Liver (tissue), 9 donors: ENCODE data around the gene CBY2. TPM values are rescaled to one million over a fixed set of nuclear protein-coding genes. Genes with fewer than 3 reads are reported as not detected.

Experiments used
- DNase-seq: peaks from one replicate; pipeline ENCODE4 v3.0.0-alpha.2; 2017; ENCODE audit warnings: low spot score
- H3K27ac ChIP-seq, 2 donors: one replicate each; pipeline ENCODE4 v1.7.0; 2013; ENCODE audit warnings: inconsistent platforms in 2 of 2, low read length in 2 of 2, control low read depth in 1 of 2, low read depth in 1 of 2, mild to moderate bottlenecking in 1 of 2
- H3K27me3 ChIP-seq, 4 donors: one replicate each; pipeline versions ENCODE4 v1.6.1 to v1.7.0; 2013; ENCODE audit warnings: low read length in 3 of 4, inconsistent platforms in 1 of 4, mild to moderate bottlenecking in 1 of 4, moderate library complexity in 1 of 4; ENCODE audit not compliant: control insufficient read depth in 4 of 4, insufficient read depth in 4 of 4
- H3K36me3 ChIP-seq, 4 donors: one replicate each; pipeline versions ENCODE4 v1.6.1 to v1.7.0; 2013; ENCODE audit warnings: low read length in 3 of 4, mild to moderate bottlenecking in 3 of 4, low read depth in 1 of 4, moderate library complexity in 1 of 4; ENCODE audit not compliant: control insufficient read depth in 4 of 4, insufficient read depth in 3 of 4
- H3K4me1 ChIP-seq, 4 donors: one replicate each; pipeline versions ENCODE4 v1.6.1 to v1.7.0; 2013; ENCODE audit warnings: low read length in 3 of 4, mild to moderate bottlenecking in 3 of 4, moderate library complexity in 1 of 4; ENCODE audit not compliant: control insufficient read depth in 4 of 4, insufficient read depth in 4 of 4
- H3K4me3 ChIP-seq, 3 donors: one replicate each; pipeline versions ENCODE4 v1.6.1 to v1.7.0; 2013; ENCODE audit warnings: low read length in 3 of 3, control low read depth in 1 of 3, low read depth in 1 of 3, mild to moderate bottlenecking in 1 of 3
- H3K9ac ChIP-seq, 2 donors: one replicate each; pipeline ENCODE4 v1.7.0; 2013; ENCODE audit warnings: low read length in 2 of 2, mild to moderate bottlenecking in 2 of 2, moderate library complexity in 2 of 2, control low read depth in 1 of 2, low read depth in 1 of 2
- H3K9me3 ChIP-seq, 4 donors: one replicate each; pipeline versions ENCODE4 v1.6.1 to v1.7.0; 2013; ENCODE audit warnings: low read length in 3 of 4; ENCODE audit not compliant: control insufficient read depth in 4 of 4
- EGR1 ChIP-seq, 2 donors: IDR thresholded peaks; 2 replicates each; pipeline ENCODE4 v1.6.1; 2016 to 2018; ENCODE audit warnings: antibody characterized with exemption in 2 of 2, low read depth in 2 of 2
- FOXA1 ChIP-seq: IDR thresholded peaks from 2 replicates; pipeline ENCODE4 v1.6.1; 2016; ENCODE audit warnings: antibody characterized with exemption
- FOXA2 ChIP-seq: IDR thresholded peaks from 2 replicates; pipeline ENCODE4 v1.6.1; 2016; ENCODE audit warnings: antibody characterized with exemption
- HNF4A ChIP-seq, 2 donors: conservative IDR thresholded peaks; 2 replicates each; pipeline ENCODE4 v1.6.1; 2016; ENCODE audit warnings: antibody characterized with exemption in 2 of 2, mild to moderate bottlenecking in 2 of 2
- HNF4G ChIP-seq: IDR thresholded peaks from 2 replicates; pipeline ENCODE4 v1.6.1; 2016; ENCODE audit warnings: antibody characterized with exemption
- JUND ChIP-seq, 2 donors: IDR thresholded peaks; 2 replicates each; pipeline ENCODE4 v1.6.1; 2016; ENCODE audit warnings: antibody characterized with exemption in 2 of 2
- RAD21 ChIP-seq, 2 donors: IDR thresholded peaks; 2 replicates each; pipeline ENCODE4 v1.6.1; 2016; ENCODE audit warnings: antibody characterized with exemption in 2 of 2, mild to moderate bottlenecking in 2 of 2
- RXRA ChIP-seq, 2 donors: IDR thresholded peaks; 2 replicates each; pipeline ENCODE4 v1.6.1; 2017 to 2018; ENCODE audit warnings: antibody characterized with exemption in 2 of 2, mild to moderate bottlenecking in 1 of 2
- SP1 ChIP-seq: IDR thresholded peaks from 2 replicates; pipeline ENCODE4 v1.6.1; 2018; ENCODE audit warnings: antibody characterized with exemption, mild to moderate bottlenecking
- YY1 ChIP-seq: IDR thresholded peaks from 2 replicates; pipeline ENCODE4 v1.6.1; 2016; ENCODE audit warnings: antibody characterized with exemption, mild to moderate bottlenecking
- WGBS: extraction: QIAGEN DNeasy Blood & Tissue Kit; methylation state at CpG from one replicate; pipeline ENCODE4 v1.1.7; 2013; 5-methylcytosine and 5-hydroxymethylcytosine counted together
- polyA plus RNA-seq, 2 donors: library from polyadenylated mRNA; stranded (reverse) in 1 of 2; unstranded in 1 of 2; fragments of 200-250 nt in 1 of 2; fragments of >200 nt in 1 of 2; fragmentation: Nextera tagmentation in 1 of 2; extraction: Ambion mirVana in 1 of 2; gene quantifications; one replicate each; pipeline versions ENCODE4 v1.2.1 to v1.2.3, GENCODE V29; 2013 to 2015
- total RNA-seq, 2 donors: library from RNA; depleted of rRNA; stranded (reverse); fragments of >200 nt; gene quantifications; one replicate each; pipeline ENCODE4 v1.2.3, GENCODE V29; 2014
- TF ChIP-seq, protein P1 (sequence below): IDR thresholded peaks from 2 replicates; pipeline ENCODE4 v1.6.1; 2016; ENCODE audit warnings: antibody characterized with exemption, mild to moderate bottlenecking
- TF ChIP-seq, protein P2 (sequence below): IDR thresholded peaks from 2 replicates; pipeline ENCODE4 v1.6.1; 2016; ENCODE audit warnings: antibody characterized with exemption
- donor health status: healthy.
- donor health status: healthy.
- donor health status: healthy.
- donor health status: healthy.
- donor health status: healthy.

Gene CBY2
- total and polyA plus RNA-seq, 4 donors = not detected

DNA sequence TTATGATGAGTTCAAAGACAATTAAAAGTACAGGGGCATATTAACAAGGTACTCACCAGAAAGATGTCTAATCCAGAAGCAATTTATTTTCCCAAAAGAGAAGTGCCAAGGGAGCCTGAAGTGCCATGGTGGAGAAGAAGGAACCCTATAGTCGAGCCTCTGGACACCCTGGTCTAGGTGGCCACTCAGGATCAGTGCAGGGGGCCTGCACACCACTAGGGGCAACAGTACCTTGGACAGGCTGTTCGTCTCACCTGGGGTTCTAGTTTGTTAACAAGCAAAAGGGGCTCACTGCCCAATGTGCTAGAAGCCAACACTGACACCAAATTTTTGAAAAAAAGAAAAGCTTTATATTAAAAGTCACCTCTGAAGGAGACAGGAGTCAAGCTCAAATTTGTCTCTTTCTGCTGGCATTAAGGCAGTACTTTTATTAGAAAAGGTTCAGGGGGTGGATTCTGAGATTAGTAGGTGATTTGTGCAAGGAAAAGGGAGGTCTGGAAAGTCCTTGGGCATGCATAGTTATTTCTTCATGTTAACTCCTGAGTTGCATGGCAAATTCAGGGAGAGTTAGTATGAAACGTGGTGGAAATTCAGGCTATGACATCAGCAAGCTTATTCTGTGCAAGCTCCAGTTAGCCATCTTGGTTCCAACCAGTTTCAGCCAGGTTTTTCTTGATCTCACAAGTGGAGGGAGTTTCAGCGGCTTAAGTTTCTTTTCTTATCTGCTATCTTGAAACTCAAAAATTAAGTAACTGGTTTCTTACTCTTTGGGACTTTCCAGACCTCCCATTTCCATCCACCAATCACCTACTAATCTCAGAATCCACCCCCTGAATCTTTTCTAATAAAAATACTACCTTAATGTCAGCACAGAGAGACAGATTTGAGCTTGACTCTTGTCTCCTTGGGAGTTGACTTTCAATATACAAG is 884 bp upstream of the CBY2 start:
- no peak overlapping the region for H3K27ac ChIP-seq
- WGBS = 65% methylated on average over 4 of the region's 4 CpGs
- H3K36me3 ChIP-seq = no peaks in the 10 kb centered on the region
- TF ChIP-seq, protein P1, sequence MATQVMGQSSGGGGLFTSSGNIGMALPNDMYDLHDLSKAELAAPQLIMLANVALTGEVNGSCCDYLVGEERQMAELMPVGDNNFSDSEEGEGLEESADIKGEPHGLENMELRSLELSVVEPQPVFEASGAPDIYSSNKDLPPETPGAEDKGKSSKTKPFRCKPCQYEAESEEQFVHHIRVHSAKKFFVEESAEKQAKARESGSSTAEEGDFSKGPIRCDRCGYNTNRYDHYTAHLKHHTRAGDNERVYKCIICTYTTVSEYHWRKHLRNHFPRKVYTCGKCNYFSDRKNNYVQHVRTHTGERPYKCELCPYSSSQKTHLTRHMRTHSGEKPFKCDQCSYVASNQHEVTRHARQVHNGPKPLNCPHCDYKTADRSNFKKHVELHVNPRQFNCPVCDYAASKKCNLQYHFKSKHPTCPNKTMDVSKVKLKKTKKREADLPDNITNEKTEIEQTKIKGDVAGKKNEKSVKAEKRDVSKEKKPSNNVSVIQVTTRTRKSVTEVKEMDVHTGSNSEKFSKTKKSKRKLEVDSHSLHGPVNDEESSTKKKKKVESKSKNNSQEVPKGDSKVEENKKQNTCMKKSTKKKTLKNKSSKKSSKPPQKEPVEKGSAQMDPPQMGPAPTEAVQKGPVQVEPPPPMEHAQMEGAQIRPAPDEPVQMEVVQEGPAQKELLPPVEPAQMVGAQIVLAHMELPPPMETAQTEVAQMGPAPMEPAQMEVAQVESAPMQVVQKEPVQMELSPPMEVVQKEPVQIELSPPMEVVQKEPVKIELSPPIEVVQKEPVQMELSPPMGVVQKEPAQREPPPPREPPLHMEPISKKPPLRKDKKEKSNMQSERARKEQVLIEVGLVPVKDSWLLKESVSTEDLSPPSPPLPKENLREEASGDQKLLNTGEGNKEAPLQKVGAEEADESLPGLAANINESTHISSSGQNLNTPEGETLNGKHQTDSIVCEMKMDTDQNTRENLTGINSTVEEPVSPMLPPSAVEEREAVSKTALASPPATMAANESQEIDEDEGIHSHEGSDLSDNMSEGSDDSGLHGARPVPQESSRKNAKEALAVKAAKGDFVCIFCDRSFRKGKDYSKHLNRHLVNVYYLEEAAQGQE = no peak
- TF ChIP-seq YY1 = no peak
- no peak for TF ChIP-seq SP1
- no peak for TF ChIP-seq HNF4G
- TF ChIP-seq, protein P2, sequence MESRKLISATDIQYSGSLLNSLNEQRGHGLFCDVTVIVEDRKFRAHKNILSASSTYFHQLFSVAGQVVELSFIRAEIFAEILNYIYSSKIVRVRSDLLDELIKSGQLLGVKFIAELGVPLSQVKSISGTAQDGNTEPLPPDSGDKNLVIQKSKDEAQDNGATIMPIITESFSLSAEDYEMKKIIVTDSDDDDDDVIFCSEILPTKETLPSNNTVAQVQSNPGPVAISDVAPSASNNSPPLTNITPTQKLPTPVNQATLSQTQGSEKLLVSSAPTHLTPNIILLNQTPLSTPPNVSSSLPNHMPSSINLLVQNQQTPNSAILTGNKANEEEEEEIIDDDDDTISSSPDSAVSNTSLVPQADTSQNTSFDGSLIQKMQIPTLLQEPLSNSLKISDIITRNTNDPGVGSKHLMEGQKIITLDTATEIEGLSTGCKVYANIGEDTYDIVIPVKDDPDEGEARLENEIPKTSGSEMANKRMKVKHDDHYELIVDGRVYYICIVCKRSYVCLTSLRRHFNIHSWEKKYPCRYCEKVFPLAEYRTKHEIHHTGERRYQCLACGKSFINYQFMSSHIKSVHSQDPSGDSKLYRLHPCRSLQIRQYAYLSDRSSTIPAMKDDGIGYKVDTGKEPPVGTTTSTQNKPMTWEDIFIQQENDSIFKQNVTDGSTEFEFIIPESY = no peak
- TF ChIP-seq FOXA2 = no peak
- TF ChIP-seq FOXA1 = no peak
- TF ChIP-seq HNF4A (conservative IDR thresholded peaks at IDR 0.05) = no peak
- H3K9me3 ChIP-seq = no peaks in the 10 kb centered on the region
- H3K4me1 ChIP-seq = no peaks in the 10 kb centered on the region
- H3K9ac ChIP-seq = no peak overlapping the region
- no peak overlapping the region for H3K4me3 ChIP-seq
- no peaks in the 10 kb centered on the region for H3K27me3 ChIP-seq
- no peak for DNase-seq

DNA sequence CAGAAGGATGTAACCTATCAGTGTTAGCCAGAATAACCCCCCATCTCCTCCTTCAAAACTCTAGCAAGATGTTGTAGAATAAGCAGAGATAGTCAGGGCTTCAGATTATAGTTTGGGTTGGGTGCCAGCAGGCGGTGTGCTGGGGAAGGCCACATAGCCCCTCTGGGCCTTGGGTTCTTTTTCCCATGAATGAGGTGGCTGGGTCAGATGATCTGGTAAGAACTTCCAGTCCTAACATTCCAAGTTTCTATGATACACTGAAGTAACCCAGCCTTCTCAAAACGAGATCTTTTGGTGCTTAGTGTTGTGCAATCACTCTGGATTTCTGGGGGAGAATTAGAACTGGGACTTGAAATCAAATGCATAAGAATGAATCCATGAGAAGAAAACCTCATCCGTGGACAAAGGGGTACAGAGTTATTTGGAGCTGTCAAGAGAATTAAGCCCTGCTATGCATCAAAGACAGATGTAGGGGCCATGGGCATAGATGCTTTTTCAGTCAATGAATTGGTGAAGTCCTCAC is 810 bp downstream of the CBY2 start:
- no peak for TF ChIP-seq JUND (IDR thresholded peaks at IDR 0.05)
- no peak for TF ChIP-seq RXRA (IDR thresholded peaks at IDR 0.05)
- no peak for TF ChIP-seq HNF4A (conservative IDR thresholded peaks at IDR 0.05)
- no peak for TF ChIP-seq EGR1 (IDR thresholded peaks at IDR 0.05; ENCODE audit: low read depth in 2 of 2)
- no peak for TF ChIP-seq RAD21 (IDR thresholded peaks at IDR 0.05)
- Histone ChIP-seq H3K4me3 (no peak overlapping the region), H3K9me3 (no peaks in the 10 kb centered on the region), H3K27me3 (no peaks in the 10 kb centered on the region), H3K27ac (no peak overlapping the region), H3K9ac (no peak overlapping the region), H3K36me3 (no peaks in the 10 kb centered on the region), H3K4me1 (no peaks in the 10 kb centered on the region)
- WGBS = 69% methylated on average over 3 of the region's 3 CpGs
- no peak for DNase-seq
